GM19372 (cell line): ENCODE measurements around the gene PRR19.
A peak's percentile ranks its signal among the peaks of the same experiment; 100 is the strongest.
"Not testable (repeated sequence)": the region's sequence is repeated elsewhere in the genome, so short reads cannot be mapped to it uniquely, and the experiment has no call there.

Experiments
- ATAC-seq: cut with Tn5 transposase; IDR thresholded peaks from one replicate; pipeline ENCODE4 v1.9.1; 2021; ENCODE audit warnings: mild to moderate bottlenecking, low read depth, moderate library complexity; ENCODE audit not compliant: unreplicated experiment

The PRR19 gene

DNA sequence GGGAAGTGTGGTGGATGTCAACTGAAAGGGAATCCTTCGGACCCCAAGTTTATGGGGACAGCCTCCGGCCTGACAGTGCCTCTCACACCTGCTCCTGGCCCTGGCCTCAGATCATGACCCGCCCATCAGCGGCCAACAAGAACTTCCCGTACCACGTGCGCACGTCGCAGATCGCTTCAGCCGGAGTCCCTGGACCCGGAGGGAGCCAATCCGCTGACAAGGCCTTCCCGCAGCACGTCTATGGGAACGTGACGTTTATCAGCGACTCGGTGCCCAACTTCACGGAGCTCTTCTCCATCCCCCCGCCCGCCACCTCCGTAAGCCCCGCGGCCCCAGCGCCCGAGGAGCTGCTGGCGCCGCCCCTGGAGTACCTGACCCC is 21.5 kb downstream of the PRR19 start:
- no peak for ATAC-seq

DNA sequence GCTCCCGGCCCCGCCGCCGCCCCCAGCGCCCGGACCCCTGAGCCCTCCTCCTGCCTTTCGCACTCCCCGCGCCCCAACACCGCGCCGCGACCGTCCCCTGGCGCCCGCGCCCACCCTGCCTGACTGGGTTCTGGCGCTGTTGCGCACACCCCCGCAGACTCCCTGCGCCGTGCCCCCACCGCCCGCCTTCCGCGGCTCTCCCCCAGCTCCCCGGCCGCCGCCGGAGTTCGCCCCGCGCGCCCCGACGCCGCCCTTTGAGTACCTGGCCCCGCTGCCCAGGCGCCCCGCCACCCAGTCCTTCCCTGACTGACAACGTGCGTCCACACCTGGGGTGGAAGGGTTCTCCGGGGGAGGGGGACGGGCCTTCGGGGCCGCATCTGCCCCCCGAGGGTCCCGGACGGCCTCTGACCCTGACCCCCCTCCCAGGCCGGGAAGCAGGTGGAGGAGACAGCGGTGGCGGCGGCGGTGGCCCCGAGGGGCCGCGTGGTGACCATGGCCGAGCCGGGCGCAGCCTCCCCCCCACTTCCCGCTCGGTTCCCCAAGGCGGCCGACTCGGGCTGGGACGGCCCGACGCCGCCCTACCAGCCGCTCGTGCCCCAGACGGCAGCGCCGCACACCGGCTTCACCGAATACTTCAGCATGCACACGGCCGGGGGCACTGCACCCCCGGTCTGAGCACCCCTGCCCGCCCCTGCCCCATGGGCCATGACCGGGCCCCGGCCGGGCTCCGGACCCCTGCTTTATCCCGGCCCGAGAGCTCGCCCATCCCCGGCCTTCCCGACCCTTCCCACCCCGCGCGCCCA is 22.1 kb downstream of the PRR19 start:
- ATAC-seq = no peak

GRCh38 chr19:42324655-42325307 is 22.8 kb downstream of the PRR19 start:
- ATAC-seq = no peak

GRCh38 chr19:42325308-42325895 is 23.5 kb downstream of the PRR19 start, which contains the start of gene MEGF8:
Gene MEGF8 (plus strand): TSS chr19:42325635. CDS start chr19:42326244, 609 bp downstream.
- peak; percentile 92 for ATAC-seq

DNA sequence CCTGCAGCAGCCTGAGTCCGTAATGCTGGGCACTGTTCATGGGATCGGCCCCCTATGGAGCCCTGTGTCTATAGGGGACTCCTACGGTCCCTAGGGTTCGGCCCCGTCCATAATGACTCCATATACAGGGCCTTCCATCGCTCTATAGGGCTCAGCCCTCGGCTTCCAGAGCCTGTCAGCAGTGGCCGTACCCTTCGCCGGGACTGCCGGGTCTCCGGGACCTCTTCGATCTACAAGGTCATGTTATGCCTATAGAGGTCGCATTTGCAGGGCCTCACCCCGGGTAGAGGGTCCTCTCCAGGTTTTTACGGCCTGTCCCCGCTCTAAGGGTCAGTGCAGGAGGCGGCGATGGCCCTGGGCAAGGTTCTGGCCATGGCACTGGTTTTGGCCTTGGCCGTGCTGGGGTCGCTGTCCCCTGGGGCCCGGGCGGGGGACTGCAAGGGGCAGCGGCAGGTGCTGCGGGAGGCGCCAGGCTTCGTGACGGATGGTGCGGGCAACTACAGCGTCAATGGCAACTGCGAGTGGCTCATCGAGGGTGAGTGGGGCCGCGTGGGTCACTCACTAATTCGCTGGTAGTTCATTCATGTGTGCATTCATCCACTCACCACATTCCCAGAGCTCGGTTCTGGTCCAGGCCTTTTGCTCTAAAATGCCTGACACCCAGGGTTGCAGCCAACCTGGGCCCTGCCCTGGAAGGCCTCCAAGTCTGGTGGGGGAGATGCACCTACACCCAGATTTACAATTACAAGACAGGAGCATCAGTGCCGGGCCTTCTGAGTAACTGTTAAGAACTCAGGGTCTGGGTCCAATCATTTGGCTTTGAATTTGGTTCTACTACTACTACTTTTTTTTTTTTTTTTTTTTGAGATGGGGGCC is 24.2 kb downstream of the PRR19 start:
- ATAC-seq = peak; percentile 11

DNA sequence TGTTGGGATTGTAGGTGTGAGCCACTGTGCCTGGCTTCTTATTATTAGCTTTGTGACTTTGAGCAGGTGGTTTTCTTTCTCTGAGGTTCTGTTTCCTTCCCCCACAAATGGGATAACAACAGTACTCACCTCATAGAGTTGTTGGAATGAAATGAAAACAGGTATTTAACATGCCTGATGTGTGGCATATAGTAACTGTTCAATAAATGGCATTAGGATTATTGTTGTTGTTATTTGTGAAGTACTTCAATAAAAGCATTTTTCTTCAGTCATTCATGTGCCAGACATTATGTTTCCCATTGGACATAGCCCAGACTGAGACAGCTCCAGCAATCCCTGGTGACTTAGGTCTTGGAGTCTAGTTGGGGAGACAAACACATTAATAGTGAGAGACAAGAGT is 25.0 kb downstream of the PRR19 start:
- ATAC-seq = no peak

GRCh38 chr19:42327381-42327780 is 25.4 kb downstream of the PRR19 start:
- no peak for ATAC-seq

- no peak for ATAC-seq
Measured at GRCh38 chr19:42328106-42328505, 26.2 kb downstream of the PRR19 start.

DNA sequence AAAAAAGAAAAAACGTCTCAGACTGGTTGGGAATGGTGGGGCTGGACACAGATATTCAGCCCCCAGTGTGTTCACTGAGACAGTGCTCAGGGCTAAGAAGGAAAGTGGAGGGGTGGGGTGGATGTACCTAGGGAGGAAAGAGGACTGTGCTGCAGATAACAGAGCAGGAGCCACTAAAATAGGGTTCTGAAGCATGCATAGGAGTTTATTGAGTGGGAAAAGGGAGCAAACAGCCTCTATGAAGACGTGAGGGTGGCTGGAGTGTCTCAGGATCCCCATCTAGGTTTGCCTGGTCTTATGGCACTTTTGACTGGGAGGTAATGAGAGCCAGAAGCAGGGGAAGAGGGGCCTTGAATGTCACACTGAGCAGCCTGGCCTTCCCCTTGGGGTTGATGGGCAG is 26.9 kb downstream of the PRR19 start:
- ATAC-seq = no peak

DNA sequence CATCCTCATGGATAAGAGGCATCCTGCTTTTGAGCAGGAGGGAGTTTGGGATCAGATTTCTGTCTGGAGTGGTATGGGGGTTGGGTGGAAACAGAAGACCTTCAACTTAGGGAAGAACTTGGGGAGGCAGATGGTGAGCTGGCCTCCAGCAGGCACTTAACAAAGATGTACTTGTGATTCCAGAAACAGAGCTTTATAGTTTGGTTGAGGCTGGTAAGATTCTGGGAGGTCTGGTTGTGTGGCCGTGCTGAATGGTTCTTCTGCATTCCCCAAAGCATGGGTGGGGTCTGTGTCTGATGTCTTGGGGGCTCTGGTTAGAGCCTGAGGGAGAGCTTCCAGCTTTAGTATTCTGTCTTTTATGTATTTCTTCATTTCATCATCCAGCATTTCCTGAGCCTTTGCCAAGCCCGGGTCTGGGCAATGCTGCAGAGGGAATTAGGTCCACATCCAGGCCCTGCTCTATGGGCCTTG is 28.3 kb downstream of the PRR19 start:
- ATAC-seq = no peak

DNA sequence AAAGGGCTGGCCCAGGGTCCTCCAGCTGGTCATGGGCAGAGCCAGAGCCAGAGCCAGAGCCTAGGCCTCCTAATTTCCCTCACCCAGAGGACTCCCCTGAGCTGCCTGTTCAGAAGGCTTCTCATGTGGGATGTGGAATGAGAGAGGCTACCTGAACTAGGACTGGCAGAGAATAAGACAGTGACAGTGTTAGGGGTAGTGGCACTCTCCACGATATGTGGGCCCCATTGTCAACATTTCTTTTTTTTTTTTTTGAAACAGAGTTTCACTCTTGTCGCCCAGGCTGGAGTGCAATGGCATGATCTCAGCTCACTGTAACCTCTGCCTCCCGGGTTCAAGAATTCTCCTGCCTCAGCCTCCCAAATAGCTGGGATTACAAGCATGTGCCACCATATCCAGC is 29.4 kb downstream of the PRR19 start:
- not testable (repeated sequence) for ATAC-seq

- no peak for ATAC-seq
Measured at GRCh38 chr19:42332059-42332458, 30.1 kb downstream of the PRR19 start.

DNA sequence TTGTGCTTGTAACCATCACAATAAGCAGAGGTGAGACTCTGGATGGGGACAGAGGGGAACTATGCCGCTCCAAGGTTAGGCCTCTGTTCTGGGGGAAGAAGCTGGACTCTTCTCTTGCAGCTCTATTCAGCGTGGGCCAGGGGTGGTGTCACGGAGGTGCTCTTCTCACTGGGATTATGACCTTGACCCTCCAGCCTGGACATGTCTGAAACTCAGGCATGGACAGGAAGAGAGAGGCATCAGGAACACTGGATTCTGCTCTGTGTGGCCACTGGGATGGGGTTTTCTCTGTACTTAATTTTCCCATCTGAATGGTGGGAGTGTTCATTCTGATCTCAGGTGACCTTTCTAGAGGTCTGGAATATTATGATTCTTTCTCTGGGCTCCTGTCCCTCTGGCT is 31.1 kb downstream of the PRR19 start:
- no peak for ATAC-seq

DNA sequence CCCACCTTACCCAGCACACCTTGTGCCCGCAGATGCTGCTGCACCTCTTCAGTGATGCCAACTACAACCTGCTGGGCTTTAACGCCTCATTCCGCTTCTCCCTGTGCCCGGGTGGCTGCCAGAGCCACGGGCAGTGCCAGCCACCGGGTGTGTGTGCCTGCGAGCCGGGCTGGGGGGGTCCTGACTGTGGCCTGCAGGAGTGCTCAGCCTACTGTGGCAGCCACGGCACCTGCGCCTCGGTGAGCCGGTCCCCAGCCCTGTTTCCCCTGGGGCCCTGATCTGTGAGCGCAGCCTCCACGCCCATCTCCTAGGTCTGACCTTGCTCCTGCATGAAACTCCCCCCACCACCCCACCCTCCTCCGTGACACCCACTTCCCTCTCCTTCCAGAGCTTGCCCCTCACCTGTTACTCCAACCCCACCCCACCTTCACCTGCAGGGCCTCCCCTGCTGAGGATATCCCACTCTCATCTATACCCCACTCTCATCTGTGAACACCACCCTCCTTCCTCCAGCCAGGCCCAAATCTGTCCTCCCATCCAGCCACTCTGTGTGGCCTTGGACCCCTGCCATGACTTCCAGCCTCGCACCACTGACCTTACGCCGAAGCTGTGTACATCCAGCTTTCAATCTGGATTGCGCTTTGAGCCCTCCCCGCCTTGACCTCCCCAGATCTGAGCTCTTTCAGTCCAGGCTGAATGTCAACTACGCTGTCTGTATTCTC is 32.2 kb downstream of the PRR19 start:
- no peak for ATAC-seq

GRCh38 chr19:42334697-42335373 is 32.9 kb downstream of the PRR19 start:
- ATAC-seq = no peak

DNA sequence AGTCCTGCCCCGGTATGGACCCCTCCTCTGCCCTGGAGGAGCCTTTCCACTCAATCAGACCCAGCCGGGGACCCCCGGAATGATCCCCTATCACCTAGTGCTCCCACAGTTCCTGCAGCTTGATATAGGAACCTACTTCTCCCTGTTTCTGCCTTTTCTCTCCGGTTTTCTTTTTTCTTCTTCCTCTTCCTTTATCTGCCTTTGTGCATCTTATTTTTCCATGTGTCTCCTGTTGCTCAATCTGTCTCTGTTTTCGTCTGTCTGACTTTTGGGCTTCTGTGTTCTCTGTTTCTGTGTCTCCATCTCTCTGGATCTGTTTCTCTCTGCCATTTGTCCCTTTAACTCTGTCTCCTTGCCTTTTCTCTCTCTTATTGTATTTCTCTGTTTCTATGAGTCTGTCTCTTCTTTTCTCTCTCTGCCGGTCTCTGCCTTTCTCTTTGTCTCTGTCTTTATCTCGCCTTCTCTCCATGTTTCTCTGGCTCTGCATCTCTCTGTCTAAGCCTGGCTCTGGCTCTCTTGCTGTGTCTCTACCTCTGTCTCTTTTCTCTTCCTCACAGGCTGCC is 33.5 kb downstream of the PRR19 start:
- ATAC-seq = no peak

DNA sequence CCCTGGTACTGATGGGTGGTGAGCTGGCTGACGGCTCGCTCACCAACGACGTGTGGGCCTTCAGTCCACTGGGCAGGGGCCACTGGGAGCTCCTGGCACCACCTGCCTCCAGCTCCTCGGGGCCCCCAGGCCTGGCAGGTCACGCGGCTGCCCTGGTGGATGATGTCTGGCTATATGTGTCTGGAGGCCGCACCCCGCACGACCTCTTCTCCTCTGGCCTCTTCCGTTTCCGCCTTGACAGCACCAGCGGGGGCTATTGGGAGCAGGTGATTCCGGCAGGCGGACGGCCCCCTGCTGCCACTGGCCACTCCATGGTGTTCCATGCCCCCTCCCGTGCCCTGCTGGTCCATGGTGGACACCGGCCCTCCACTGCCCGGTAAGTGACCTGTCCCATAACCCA is 34.0 kb downstream of the PRR19 start:
- no peak for ATAC-seq

DNA sequence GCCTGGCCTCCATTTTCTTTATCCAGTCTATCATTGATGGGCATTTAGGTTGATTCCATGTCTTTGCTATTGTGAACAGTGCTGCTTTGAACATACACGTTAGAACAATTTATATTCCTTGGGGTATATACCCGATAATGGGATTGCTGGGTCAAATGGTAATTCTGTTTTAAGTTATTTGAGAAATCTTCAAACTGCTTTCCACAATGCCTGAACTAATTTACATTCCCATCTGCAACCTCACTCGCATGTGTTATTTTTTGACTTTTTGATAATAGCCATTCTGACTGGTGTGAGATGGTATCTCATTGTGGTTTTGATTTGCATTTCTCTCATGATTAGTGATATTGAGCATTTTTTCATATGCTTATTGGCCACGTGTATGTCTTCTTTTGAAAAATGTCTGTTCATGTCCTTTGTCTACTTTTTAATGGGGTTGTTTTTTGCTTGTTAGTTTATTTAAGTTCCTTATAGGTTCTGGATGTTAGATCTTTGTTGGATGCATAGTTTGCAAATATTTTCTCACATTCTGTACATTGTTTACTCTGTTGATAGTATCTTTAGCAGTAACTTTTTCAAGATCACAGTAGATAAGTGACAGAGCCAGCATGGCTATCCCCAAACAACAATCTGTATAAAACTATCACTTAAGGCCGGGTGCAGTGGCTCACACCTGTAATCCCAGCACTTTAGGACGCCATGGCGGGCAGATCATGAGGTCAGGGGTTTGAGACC is 37.4 kb downstream of the PRR19 start:
- ATAC-seq = not testable (repeated sequence)
